Heart left ventricle (tissue), 13 donors: Measurements from ENCODE around the gene HNRNPA2B1.

Experiments used
- CTCF ChIP-seq, 12 donors: fragments of 200-600 bp; sonication (generic) in 4 of 12; IDR thresholded peaks; one replicate each; pipeline versions ENCODE4 v1.5.0 to v1.8.0; 2018 to 2022; ENCODE audit warnings: antibody characterized with exemption in 12 of 12, mild to moderate bottlenecking in 5 of 12
- POLR2A ChIP-seq, 2 donors: fragments of 450-650 bp; IDR thresholded peaks; one replicate each; pipeline ENCODE4 v1.6.1; 2017; ENCODE audit warnings: antibody characterized with exemption in 2 of 2, mild to moderate bottlenecking in 2 of 2, moderate library complexity in 2 of 2
- donor health status: ischemic (EF 13 %, LVEDD 7.1; RV severe dilation, severe dysfunction).
- donor health status: DM: no; HTN: yes; CAD: no.
- donor health status: DM: no; HTN: no; CAD: no.
- donor health status: ischemic (EF 25% LVEDD 6.9; RV normal size, moderate dysfunction).
- donor health status: ischemic (EF 25% LVEDD 5.7; RV mildly dilated, moderate dysfunction).
- donor health status: ischemic (EF 35%, LVEDD 5.7; RV mildly dilated, moderate dysfunction).
- donor health status: nonischemic (EF 11% LVEDD 7.7; RV severe dilation, severe dysfunction).
- donor health status: DM: yes; HTN: yes; CAD: no.
- donor health status: PGD.
- donor health status: ischemic (EF 29% LVEDD 5.4; RV normal size, mild dysfunction).
- donor health status: nonischemic (EF 23%, LVEDD 6.1; RV moderate dilation, normal function).

DNA sequence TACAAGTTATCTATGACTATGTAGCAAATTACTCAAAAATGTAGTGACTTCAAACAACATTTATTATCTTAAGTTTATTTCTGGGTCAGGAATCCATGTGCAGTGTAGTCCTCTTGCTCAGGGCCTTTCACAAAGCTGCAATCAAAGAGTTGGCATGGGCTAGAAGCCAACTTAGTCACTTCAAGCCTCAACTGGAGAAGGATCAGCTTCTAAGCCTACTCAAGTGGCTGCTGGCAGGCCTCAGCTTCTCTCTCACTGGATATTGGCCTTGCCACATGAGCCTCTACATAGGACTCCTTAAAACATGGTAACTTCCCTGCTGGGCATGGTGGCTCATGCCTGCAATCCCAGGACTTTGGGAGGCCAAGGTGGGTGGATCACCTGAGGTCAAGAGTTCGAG lies 53.5 kb downstream of the HNRNPA2B1 start:
- TF ChIP-seq CTCF (IDR thresholded peaks at IDR 0.05) (no peak), POLR2A (IDR thresholded peaks at IDR 0.05) (no peak)
